SU-DHL-6 (cell line): ENCODE results near the gene CENPF.
"Not testable (repeated sequence)": the region's sequence is repeated elsewhere in the genome, so short reads cannot be mapped to it uniquely, and the experiment has no call there.

Experiments used
- CTCF ChIP-seq: fragments of 200-600 bp; sonication (generic); IDR thresholded peaks from one replicate; pipeline ENCODE4 v1.5.1; 2017; ENCODE audit warnings: antibody characterized with exemption, mild to moderate bottlenecking, low read length, moderate library complexity; ENCODE audit not compliant: insufficient read depth, poor library complexity, severe bottlenecking
- EZH2phosphoT487 ChIP-seq: fragments of 200-600 bp; sonication (generic), shearing (Covaris generic); conservative IDR thresholded peaks from 2 replicates; pipeline ENCODE4 v1.6.1; 2018; ENCODE audit warnings: mild to moderate bottlenecking, antibody characterized with exemption, low read length, moderate library complexity, mixed read lengths

GRCh38 chr1:214605933-214606925 lies 3.2 kb downstream of the CENPF start:
- TF ChIP-seq CTCF, EZH2phosphoT487: not testable (repeated sequence)
